WERI-Rb-1 (cell line): ENCODE data around the gene UPF1.

Experiments used
- DNase-seq: peaks from one replicate; pipeline ENCODE4 v3.0.0-alpha.2; 2020
- H3K27ac ChIP-seq: fragments of 250-450 bp; sonication (Bioruptor Pico); 2 replicates; pipeline ENCODE4 v1.5.1; 2020; ENCODE audit warnings: mild to moderate bottlenecking, moderate library complexity
- H3K27me3 ChIP-seq: fragments of 250-450 bp; sonication (Bioruptor Pico); 2 replicates; pipeline ENCODE4 v1.5.1; 2021; ENCODE audit warnings: mild to moderate bottlenecking, low read depth, moderate library complexity; ENCODE audit not compliant: insufficient read depth, severe bottlenecking
- H3K36me3 ChIP-seq: fragments of 250-450 bp; sonication (Bioruptor Pico); 2 replicates; pipeline ENCODE4 v1.5.1; 2020; ENCODE audit warnings: mild to moderate bottlenecking, moderate library complexity
- H3K4me3 ChIP-seq: 2 replicates; pipeline ENCODE4 v1.5.1; 2011; ENCODE audit warnings: low read depth, mild to moderate bottlenecking, control low read depth, low read length
- H3K9me3 ChIP-seq: fragments of 250-450 bp; sonication (Bioruptor Pico); 2 replicates; pipeline ENCODE4 v1.5.1; 2021; ENCODE audit warnings: mild to moderate bottlenecking, moderate library complexity; ENCODE audit not compliant: severe bottlenecking
- CTCF ChIP-seq: IDR thresholded peaks from 2 replicates; pipeline ENCODE4 v1.5.1; 2011; ENCODE audit warnings: low read depth, mild to moderate bottlenecking, control low read depth, inconsistent platforms, low read length

Gene UPF1

GRCh38 chr19:18897094-18898029, 65.6 kb downstream of the UPF1 start:
- Histone ChIP-seq H3K27me3 (no peaks in the 10 kb centered on the region), H3K9me3 (no peaks in the 10 kb centered on the region), H3K36me3 (peaks cover 18% of the 10 kb centered on the region), H3K4me3 (no peak overlapping the region), H3K27ac (no peak overlapping the region)
- TF ChIP-seq CTCF, result no peak
- no peak for DNase-seq

- H3K36me3 ChIP-seq, result peaks cover 18% of the 10 kb centered on the region
- no peak overlapping the region for H3K27ac ChIP-seq
- TF ChIP-seq CTCF, result no peak
- no peak for DNase-seq
- no peaks in the 10 kb centered on the region for H3K9me3 ChIP-seq
- no peak overlapping the region for H3K4me3 ChIP-seq
- H3K27me3 ChIP-seq, result no peaks in the 10 kb centered on the region
These were observed 66.4 kb downstream of the UPF1 start for GRCh38 chr19:18898081-18898606.

GRCh38 chr19:18898607-18899408, 67.0 kb downstream of the UPF1 start:
- Histone ChIP-seq H3K27me3 (no peaks in the 10 kb centered on the region), H3K36me3 (peaks cover 21% of the 10 kb centered on the region), H3K4me3 (no peak overlapping the region), H3K27ac (no peak overlapping the region), H3K9me3 (no peaks in the 10 kb centered on the region)
- no peak for TF ChIP-seq CTCF
- DNase-seq, result no peak

GRCh38 chr19:18899624-18900560, 68.1 kb downstream of the UPF1 start:
- DNase-seq, result peak; percentile 54
- Histone ChIP-seq H3K27me3 (no peaks in the 10 kb centered on the region), H3K27ac (no peak overlapping the region), H3K36me3 (peaks cover 32% of the 10 kb centered on the region), H3K9me3 (no peaks in the 10 kb centered on the region), H3K4me3 (no peak overlapping the region)
- TF ChIP-seq CTCF, result 0 out of 2 replicates have a peak, but pooled peaks have one; percentile 25
